Measurements from ENCODE around the gene SIGLECL1.

SIGLECL1 gene

GRCh38 chr19:51259348-51260245 lies 8.7 kb downstream of the SIGLECL1 start:
- TF ChIP-seq CTCF (IDR thresholded peaks at IDR 0.05; ENCODE audit: control insufficient read depth, extremely low read depth, insufficient read depth), result peak; percentile 97
- peak; percentile 27 for DNase-seq (ENCODE audit: low read depth)
- H3K4me3 ChIP-seq (ENCODE audit: low read depth, low read length), result no peak overlapping the region

GRCh38 chr19:51263808-51264207 lies 12.9 kb downstream of the SIGLECL1 start:
- H3K4me3 ChIP-seq (ENCODE audit: low read depth, low read length), result no peak overlapping the region
- DNase-seq (ENCODE audit: low read depth), result no peak
- TF ChIP-seq CTCF (IDR thresholded peaks at IDR 0.05; ENCODE audit: control insufficient read depth, extremely low read depth, insufficient read depth), result no peak

DNA sequence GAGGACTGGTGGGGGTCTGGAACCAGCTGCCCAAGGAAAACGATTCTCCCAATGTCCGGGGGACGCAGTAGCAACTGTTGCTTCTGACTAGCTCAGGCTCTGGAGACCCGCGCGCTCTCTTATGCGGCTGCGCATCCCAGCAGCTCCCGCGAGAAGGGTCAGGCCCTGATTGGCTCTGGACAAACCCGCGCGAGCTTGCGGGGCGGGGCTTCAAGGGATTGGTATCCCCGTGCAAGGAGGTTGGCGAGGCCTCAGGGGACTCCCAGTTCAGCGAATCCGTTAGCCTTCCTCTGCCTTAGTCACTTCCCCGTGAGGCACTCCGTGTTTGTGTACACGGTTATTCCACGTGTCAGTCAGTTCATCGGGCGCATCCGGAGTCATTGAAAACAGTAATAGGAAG lies 20.2 kb downstream of the SIGLECL1 start:
- no peak for DNase-seq (ENCODE audit: low read depth)
- TF ChIP-seq CTCF (IDR thresholded peaks at IDR 0.05; ENCODE audit: control insufficient read depth, extremely low read depth, insufficient read depth), result no peak
- no peak overlapping the region for H3K4me3 ChIP-seq (ENCODE audit: low read depth, low read length)

DNA sequence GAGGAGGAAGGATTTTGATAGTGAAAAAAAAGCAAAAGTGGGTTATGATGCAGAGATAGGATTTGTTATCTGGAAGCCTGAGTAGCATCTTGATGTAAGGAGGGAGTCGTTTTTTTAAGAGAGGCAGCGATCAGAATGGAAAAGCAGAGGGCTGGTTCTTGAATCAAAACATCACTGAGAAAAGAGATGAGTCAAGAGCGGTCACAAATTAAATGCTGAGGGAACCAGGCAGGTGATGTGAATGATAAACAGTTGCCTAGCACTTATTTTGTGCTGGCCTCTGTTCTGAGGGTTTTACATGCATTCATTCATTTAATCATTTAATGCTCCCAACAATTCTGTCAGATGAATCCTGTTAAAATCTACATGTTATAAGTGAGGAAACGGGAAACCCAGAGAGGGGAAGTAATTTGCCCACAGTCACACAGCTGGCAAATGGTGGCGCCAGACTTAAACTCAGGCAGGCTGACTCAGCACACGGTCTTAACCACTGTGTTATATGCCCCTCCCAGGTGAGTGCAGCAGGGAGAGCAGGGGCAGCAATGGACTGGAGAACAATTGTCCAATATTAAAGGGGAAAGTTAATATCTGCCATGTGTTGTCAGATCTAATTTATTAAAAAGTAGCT lies 21.4 kb downstream of the SIGLECL1 start:
- no peak overlapping the region for H3K4me3 ChIP-seq (ENCODE audit: low read depth, low read length)
- DNase-seq (ENCODE audit: low read depth), result no peak
- no peak for TF ChIP-seq CTCF (IDR thresholded peaks at IDR 0.05; ENCODE audit: control insufficient read depth, extremely low read depth, insufficient read depth)

DNA sequence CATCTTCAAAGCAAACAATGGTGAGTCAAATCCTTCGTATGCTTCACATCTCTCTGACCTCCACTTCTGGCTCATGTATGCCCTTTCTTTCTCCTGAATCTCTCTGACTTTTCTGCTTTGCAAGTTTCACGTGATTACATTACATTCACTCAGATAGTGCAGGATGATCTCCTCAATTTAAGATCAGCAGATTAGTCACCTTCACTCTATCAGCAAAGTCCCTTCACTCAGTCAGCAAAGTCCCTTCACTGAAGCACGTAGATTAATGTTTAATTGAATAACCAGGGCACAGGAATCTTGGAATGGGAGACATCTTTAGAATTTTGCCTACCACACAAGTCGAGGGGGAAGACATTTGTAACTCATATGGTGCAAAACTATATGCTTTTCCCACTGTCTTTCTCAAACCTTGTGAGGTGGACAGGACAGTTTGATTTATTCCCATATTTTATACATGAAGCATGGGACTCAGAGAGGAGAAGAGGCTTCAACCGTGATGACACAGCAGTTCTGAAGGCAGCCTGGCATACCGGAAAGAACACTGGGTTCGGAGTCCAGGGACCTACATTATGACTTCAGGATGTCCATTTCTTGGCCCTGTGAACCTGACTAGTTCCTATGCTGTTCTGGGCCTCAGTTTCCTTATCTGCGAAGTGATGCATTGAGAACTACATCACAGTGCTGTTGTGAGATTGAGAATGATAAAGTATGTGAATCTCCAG lies 23.3 kb downstream of the SIGLECL1 start:
- H3K4me3 ChIP-seq (ENCODE audit: low read depth, low read length), result no peak overlapping the region
- no peak for TF ChIP-seq CTCF (IDR thresholded peaks at IDR 0.05; ENCODE audit: control insufficient read depth, extremely low read depth, insufficient read depth)
- DNase-seq (ENCODE audit: low read depth), result no peak

DNA sequence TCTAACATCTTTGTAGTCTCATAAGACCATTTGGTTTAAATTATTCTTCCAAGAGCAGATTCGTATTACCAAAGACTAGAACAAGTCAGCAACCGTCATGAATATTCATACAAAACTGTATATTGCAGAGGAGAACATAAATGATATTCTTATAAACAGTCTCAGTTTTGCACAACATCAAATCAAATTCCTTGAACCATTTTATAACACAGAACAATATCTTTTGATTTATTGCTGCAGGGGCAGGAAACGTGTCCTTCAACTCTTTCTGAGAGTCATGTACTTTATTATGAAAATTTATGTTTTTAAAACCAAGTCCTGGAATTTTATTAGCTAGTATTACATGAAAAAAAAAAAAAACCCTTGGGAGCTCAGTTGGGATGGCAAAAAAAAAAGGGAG lies 26.2 kb downstream of the SIGLECL1 start:
- TF ChIP-seq CTCF (IDR thresholded peaks at IDR 0.05; ENCODE audit: control insufficient read depth, extremely low read depth, insufficient read depth), result no peak
- H3K4me3 ChIP-seq (ENCODE audit: low read depth, low read length), result no peak overlapping the region
- no peak for DNase-seq (ENCODE audit: low read depth)

All from LNCaP clone FGC (cell line).